Iris pigment epithelial cell (primary cell): ENCODE results near the gene TRIM17.
"Not testable (repeated sequence)": the region's sequence is repeated elsewhere in the genome, so short reads cannot be mapped to it uniquely, and the experiment has no call there.

Experiments
- DNase-seq: peaks from one replicate; pipeline ENCODE4 v3.0.0-alpha.2; 2011; ENCODE audit warnings: low read depth

The TRIM17 gene

DNA sequence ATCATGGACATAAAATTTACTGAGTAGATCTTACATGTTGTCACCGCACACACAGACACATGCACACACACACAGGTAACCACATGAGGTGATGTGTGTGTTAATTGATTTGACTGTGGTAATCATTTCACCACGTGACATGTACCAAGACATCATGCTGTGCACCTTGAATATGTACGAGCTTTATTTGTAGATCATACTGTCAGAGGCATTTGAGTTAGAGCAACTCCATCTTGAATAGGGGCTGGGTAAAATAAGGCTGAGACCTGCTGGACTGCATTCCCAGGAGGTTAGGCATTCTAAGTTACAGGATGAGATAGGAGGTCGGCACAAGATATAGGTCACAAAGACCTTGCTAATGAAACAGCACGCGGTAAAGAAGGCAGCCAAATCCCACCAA, 31.7 kb upstream of the TRIM17 start:
- DNase-seq: no peak

DNA sequence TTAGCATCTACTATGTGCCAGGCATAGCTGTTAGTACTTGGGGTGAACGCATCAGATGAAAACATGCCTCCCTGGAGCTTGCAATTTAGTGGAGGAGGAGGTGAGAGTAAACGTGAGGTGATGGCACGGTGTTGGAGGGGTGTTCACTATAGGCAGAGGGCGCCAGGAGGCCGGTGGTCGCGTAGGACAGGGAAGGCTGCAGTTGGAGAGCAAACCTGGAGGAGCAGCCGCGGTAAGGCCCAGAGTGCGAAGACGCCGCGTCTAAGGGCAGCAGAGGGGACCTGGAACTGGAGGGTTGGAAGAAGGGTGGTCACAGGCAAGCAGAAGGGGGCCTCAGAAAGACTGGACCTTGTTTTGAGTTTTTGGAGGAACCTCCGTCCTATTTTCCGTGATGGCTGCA, 30.2 kb upstream of the TRIM17 start:
- DNase-seq: no peak

DNA sequence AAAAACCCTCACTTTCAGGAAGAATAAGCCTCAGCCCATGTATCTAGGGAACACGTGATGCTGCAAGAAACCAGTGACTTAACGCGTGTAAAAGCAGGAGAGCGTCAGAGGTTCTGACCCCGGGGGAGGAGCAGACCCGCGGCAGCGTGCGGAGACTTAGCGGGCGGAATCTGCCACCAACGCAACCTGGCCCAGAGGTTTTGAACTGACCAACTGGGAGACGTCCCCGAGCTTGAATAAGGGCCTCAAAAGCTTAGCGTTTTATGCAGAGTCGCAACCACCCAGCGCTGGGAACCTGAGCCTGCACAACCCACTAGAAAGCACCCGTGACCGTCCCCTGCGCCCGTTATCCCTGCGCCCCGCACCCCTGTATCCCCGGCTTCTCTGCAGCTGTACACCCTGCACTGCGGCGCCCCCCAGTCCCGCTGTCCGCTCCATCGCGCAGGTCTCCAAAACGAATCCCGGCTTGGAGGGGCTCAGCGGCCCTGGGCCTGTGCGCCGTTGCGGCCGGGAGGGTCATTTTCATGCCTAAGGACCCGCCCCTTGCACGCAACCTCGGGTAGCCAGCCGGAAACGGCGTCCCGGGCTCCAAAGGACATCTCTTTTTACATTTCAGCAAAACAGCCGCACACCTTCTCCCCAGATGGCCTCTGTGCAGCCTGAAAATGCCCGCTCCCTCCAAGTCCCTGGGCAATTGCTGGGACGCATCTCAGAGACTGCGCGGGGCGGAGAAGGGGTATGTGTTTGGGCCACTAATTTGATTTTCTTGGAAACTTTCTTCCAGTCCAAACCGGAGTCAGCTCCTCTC, 29.4 kb upstream of the TRIM17 start:
- peak; percentile 66 for DNase-seq

DNA sequence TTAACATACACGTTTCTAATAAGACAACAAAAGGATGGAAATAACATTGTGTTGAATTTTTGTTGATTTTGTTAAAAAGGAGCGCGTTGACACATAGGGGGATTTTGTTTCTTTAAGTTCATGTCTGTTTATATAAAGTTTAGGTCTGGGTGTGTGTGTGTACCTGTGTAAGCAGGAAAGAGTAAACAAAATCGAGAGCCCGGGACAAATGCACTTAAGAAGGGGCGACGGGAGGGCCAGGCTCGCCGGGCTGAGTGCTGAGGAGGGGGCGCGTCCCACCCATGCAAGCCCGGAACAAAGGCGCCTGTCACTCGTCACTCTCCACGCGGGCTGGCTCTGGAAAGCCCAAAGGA, 28.8 kb upstream of the TRIM17 start:
- no peak for DNase-seq

DNA sequence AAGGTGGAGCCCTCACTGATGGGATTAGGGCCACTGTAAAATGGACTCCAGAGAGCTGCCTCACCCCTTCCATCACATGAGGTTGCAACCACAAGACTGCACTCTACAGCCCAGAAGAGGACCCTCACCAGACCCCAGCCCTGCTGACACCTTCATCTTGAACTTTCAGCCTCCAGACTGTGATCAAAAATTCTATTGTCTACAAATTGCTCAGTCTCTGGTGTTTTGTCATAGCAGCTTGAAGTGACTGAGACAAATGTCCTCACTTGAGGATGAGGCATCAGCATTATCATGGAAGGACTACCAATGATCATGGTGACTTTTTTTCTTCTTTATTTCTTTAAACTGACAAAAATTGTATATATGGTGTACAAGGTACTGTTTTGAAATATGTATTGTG, 26.7 kb upstream of the TRIM17 start:
- no peak for DNase-seq

DNA sequence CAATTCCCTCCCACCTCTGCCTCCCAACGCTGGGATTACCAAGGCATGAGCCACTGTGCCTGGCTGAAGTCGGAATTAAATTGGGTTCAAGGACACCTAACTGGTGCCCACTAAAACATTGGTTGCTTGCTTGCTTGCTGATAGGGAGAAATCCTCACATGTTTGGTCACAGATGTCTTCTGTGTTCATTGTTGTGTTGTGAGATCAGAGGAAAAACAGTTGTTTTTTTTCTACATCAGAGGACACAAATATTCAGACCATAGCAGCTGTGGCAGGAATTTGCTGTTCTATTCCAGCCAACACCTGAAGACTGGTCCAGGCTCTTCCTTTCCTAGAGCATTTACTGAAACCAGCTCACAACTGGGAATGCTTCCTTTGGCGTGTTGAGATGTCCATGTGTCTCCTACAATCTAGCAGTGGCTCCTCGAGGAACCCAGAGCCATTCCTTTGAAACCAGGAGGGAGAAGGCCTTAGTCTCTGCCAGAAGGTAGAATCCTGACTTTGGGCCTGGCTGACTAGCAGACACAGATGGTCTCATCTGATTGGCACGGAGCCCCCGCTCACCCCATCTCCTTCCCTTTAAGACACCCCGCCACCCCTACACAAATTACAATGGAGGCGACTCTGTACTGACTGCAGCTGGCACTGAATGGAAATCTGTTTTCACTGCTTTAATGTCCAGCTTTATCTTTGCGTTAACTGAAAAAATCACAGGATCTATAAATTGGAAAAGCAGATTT, 24.3 kb upstream of the TRIM17 start:
- no peak for DNase-seq

DNA sequence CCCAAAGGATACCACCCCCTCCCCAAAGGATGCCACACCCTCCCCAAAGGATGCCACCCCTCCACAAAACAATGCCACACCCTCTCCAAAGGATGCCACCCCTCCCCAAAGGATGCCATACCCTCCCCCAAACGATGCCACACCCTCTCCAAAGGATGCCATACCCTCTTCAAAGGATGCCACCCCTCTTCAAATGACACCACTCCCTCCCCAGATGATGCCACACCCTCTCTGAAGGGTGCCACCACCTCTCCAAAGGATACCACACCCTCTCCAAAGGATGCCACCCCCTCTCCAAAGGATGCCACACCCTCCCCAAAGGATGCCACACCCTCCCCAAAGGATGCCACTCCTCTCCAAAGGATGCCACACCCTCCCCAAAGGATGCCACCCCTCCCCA, 21.6 kb upstream of the TRIM17 start:
- no peak for DNase-seq

DNA sequence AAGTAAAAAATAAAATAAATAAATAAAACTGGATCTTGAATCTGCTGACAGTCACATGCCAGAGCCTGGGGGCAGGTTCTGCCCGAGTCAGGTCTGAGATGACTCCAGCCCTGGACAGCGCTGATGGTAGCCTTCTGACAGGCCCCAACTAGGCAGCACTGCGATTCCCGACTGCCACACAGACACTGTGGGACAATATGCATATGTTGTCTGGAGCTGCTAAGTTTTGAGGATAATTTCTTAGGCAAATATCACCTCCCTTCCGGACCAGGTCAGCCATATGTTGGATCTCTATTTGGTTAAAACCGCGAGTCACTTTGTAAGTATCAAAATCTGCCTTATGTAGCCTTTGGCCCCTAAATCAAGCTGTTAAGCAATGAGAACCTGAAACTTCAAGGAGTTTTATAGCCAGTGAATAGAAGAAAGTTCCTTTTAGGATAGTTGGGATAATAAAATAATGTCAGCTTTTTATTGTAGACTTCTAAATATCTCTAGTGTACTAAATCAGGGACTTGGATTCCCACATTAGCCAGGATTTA, 20.8 kb upstream of the TRIM17 start:
- DNase-seq: no peak

DNA sequence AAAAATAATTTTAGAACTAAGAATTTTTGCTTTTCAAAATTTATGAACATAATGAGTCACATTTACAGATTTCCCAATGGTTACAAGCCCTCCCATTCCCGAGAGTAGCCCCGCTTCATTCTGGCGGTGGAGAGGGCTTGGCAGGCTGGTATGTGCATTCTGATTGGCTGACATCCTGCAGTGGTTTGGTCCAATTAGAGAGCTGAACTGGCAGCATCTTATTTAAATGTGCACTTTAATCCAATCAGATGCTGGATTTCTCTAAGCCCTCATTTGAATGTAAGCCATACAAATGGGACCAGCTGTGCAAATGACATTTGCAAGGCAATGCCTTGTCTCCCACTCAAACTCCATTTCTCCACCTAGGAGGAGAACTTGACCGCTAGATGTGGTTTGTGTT, 18.0 kb upstream of the TRIM17 start:
- DNase-seq: no peak

DNA sequence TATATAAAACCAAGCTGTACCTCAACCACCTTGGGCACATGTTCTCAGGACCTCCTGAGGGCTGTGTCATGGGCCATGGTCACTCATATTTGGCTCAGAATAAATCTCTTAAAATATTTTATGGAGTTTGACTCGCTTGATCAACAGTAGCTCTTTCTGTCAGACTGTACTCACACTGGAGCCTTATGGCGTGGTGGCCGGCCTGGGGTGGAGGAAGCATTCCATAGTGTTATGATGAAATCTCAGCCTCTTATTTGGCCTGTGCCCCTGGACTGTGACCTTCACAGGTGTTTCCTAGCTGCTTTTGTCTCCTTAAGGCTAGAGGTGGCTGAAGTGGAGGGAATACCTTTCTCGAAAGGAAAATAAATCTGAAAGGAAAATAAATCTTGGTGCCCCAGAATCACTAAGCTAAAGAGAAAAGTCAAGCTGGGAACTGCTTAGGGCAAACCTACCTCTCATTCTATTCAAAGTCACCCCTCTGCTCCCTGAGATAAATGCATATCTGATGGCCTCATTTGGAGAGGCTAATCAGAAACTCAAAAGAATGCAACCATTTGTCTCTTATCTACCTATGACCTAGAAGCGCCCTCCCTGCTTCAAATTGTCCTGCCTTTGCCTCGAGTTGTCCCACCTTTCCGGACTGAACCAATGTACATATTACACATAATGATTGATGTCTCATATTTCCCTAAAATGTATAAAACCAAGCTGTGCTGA, 16.8 kb upstream of the TRIM17 start:
- not testable (repeated sequence) for DNase-seq

DNA sequence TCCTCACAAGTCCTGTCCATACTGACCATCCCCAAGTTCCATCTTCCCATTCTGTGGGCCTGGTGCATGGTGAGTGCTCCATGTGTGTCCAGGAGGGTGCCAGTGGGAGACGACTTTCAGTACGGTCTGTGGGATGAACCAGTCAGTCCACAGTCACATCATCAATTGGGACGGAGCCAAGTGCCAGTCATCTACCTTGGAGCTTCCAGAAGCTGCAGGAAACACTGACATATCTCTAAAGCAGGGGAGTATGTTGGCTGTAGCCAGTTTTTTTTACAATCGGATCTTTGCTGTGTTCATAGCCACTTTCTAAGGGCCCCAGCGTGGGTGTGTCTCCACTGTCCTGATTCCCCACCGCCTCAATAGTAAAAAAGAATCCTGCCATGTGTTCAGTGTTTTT, 13.6 kb upstream of the TRIM17 start:
- no peak for DNase-seq

DNA sequence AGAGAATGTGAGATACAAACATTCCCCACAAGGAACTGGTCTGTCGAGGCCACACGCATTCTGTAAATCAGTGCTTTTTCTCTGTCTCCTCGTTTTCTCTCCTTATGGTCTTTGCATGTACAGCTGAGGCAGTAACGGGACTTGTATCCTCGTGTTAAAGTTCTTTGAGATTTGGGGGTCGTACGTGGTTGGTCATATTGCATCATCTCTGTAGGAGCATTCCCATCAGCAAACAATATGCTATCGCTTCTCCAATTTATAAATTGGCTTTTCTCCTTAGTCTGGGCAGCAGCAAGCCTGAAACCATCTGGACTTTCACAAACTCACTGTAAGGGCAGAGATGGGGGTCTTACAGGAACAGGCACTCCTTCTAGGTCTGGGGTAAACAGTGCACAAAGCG, 13.0 kb upstream of the TRIM17 start:
- DNase-seq: no peak

DNA sequence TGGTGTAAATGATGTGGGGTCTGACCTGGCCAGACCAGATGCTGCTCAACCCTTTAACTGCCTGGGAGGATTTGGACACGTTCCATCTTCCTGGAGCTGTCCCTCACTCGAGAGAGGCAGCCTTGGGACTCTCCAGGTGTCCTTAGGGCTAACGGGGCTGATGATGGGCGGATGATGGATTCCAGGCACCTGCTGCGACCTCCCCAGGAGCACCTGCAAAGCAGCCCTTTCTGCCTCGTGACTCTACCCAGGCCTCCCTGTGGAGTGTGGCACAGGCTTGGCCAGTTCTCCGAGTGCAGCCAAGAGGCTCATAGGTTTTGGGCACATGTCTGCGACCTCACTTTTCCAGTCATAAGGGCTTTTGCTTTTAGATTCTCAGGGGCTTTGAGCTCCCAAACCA, 12.3 kb upstream of the TRIM17 start:
- no peak for DNase-seq

DNA sequence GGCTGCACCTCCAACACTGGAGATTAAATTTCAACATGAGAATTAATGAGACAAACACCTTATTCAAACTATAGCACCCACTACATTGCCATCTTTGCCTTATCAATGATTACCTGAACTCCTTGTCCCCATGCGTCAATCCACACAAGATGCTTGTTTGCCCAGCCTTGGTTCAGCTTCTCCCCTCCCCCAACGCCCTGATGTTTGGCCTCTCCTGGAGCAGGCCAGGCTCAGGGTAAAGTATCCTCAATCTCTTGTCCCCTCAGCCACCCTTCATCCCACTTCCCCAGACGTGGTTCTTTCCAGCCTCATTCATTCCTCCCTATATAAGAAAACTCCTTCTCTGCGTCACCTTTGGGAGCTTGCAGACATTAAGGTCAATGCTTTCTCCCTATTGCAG, 11.8 kb upstream of the TRIM17 start:
- DNase-seq: no peak

DNA sequence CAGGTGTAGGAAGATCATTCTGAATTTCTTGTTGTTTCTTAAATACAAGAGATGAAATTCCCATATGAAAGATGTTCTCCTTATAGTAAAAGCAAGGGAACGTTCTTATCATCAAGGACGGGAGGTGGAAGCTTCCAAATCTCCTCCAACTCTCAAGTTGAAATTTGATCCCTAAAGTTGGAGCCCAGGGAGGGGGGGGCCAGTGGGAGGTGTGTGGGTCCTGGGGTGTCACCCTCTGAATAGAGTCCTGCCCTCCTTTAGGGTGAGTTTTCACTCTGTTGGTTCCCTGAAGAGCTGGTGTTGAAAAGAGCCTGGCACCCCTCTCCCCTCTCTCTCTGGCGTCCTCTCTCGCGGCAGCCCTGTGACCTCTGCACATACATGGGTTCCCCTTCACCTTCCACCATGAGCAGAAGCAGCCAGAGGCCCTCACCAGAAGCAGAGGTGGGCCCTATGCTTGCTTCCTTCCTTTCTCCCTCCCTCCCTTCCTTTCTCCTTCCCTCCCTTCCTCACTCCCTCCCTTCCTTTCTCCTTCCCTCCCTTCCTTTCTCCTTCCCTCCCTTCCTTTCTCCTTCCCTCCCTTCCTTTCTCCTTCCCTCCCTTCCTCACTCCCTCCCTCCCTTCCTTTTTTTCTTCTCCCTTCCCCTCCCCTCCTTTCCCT, 10.0 kb upstream of the TRIM17 start:
- no peak for DNase-seq

DNA sequence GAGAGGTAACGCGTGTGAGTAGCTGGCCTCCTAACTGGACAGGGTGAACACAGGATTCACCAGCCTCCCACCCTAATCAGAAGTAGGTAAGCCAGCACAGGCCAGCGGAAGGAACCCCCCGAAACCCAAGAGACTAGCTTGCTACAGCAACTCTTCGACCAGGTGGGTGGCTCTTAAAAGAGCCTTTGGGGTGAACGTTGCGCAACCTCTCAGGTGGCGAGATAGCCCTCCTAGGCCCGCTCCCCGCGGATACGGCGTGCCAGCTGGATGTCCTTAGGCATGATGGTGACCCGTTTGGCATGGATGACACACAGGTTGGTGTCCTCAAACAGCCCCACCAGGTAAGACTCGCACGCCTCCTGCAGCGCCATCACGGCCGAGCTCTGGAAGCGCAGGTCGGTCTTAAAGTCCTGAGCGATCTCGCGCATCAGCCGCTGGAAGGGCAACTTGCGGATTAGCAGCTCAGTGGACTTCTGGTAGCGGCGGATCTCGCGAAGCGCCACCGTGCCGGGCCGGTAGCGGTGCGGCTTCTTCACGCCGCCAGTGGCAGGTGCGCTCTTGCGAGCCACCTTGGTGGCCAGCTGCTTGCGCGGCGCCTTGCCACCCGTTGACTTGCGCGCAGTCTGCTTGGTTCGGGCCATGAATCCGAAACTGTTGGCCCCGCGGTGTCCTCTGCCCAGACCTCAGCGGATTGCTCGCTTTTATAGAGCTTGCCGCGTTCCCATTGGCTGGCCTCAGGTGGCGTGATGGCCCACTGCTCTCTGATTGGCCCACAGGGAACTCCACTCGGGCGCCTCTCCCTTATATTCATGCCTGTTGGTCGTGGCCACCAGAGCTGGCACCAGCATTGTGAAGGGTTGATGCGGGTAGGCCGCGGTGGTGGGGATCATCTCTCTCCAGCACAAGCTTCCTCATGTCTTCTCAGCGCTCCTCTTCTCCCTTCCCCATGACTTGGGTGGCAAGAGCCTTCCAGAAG, 8.3 kb upstream of the TRIM17 start:
- no peak for DNase-seq

DNA sequence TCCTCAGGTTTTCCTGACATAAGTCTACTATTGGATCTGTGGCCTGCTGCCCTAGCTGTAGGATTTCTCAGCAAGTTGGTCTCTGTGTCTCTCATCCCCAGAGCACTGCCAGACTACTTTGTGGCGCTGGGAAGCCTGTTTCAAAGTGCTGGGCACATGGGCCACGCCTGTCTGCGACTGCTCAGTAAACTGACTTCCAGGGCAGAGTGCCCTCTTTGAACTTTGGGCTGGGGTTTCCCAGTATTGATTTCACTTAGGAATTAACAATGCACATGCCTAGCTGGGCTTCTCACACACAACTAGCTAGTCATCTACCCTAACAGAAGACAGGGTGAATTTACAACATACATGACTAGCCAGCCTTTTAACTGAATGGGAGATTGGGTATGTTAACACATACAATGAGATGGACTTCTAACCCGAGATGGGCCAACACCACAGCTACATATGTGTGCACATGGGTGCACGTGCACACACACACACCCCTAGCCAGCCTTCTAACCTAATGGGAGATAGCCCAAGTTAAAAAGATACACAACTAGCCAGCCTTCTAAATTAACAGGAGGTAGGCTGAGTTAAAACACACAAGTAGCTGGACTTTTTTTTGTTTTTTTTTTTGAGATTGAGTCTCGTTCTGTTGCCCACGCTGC, 6.9 kb upstream of the TRIM17 start:
- no peak for DNase-seq

DNA sequence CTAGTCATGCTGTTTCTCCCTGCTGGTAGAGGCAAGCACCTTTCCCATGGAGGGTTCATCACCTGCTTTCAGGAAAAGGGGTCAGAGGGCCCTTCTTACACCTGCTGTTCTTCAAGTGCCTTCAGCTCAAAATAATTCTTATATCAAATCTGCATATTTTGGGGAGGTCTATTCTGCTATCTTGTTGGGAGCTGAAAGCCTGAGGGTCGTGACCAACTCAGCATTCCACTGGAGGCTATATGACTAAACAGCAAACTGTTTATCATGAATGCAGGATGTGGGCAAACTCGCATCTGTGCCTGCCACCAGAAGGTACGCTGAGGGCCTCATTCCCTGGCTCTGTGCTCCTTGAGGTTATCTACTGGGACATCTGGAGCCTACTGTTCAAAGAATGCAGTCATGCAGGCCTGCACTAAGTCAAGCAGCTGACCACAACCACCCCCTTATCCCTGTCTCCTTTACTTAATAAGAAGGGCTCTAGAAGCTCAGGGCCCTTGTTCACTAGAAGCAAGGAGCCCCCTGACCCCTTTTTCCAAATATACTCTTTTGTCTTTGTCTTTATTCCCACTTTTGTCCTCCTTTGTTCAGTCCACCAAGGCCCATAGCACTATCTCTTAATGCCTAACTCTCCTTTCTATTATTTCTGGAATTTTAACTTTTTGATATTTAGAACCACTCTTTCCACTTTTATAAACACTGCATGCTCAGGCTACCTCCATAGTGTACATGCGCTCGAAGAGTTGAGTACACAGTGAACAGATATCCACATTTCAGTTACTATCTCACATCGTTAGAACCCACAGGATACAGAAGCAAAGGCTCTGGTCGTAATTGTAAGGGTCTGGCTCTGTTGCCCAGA, 4.5 kb upstream of the TRIM17 start:
- DNase-seq: no peak

DNA sequence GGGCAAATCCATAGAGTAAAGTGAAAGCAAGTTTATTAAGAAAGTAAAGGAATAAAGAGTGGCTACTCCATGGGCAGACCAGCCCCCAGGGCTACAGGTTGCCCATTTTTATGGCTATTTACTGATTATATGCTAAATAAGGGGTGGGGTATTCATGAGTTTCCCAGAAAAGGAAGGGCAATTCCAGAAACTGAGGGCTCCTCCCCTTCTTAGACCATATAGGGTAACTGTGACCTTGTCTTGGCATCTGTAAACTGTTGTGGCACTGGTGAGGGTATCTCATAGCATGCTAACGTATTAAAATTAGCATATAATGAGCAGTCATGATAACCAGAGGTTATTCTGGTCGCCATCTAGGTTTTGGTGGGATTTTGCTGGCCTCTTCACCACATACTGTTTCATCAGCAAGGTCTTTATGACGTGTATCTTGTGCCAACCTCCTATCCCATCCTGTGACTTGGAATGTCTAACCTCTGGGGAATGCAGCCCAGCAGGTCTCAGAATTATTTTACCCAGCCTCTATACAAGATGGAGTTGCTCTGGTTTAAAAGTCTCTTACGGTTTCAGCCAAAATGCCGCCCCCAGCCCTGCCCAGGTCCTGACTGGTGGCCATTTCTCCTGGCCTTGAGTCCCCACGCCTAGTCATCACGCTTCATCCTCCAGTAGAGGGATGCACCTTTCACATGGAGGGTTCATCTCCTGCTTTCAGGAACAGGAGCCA, 982 bp upstream of the TRIM17 start:
- DNase-seq: no peak
